Endothelial cell of umbilical vein (primary cell): ENCODE measurements around the gene ERCC6L. TPM values are rescaled to one million over a fixed set of nuclear protein-coding genes. Genes with fewer than 3 reads are reported as not detected.

Experiments used
- Bru-seq: library from RNA; stranded (reverse); fragments of 400-500 nt; gene quantifications from one replicate; lab custom pipeline; 2021; lab: Mats Ljungman, UMichigan
- BruChase-seq, 2 experiments: library from RNA; stranded (reverse); fragments of 400-500 nt; gene quantifications; one replicate each; lab custom pipeline; 2021; lab: Mats Ljungman, UMichigan
- BruUV-seq: library from RNA; stranded (reverse); fragments of 400-500 nt; replicated peaks from 2 replicates; lab custom pipeline; 2021; lab: Mats Ljungman, UMichigan
- CTCF ChIA-PET: fragments of 300-600, 350-600 bp; sonication (Branson Sonifier 250); formaldehyde crosslinking; loops from one replicate; lab custom pipeline; 2021; ENCODE audit warnings: antibody characterized with exemption, inconsistent platforms; lab: Charles Lee
- POLR2A ChIA-PET: fragments of 300-600, 350-600 bp; sonication (Branson Sonifier 250); formaldehyde crosslinking; loops from one replicate; lab custom pipeline; 2021; ENCODE audit warnings: antibody characterized with exemption, inconsistent platforms; lab: Charles Lee
- DNase-seq: peaks from one replicate; pipeline ENCODE4 v3.0.0-alpha.2; 2011; ENCODE audit warnings: low read depth, low spot score
- FAIRE-seq: peaks from 2 replicates; lab custom pipeline; 2011; peaks lifted over from hg19 to GRCh38; lab: Jason Lieb, UNC
- H2AFZ ChIP-seq: 2 replicates; pipeline ENCODE4 v1.6.0; 2012; ENCODE audit warnings: low read depth, low read length, control low read depth, inconsistent platforms
- H3K27ac ChIP-seq: 2 replicates; pipeline ENCODE4 v1.5.1; 2011; ENCODE audit warnings: low read depth, mild to moderate bottlenecking, control low read depth, low read length, moderate library complexity; ENCODE audit not compliant: insufficient read depth
- H3K27me3 ChIP-seq, 2 experiments: 2 replicates each; pipeline versions ENCODE4 v1.6.0 to v1.6.1; 2011; ENCODE audit warnings: low read length in 2 of 2, mixed read lengths in 1 of 2; ENCODE audit not compliant: control insufficient read depth in 2 of 2, insufficient read depth in 2 of 2
- H3K36me3 ChIP-seq, 2 experiments: 2 replicates in 1 of 2; 3 replicates in 1 of 2; pipeline ENCODE4 v1.5.1; 2011; ENCODE audit warnings: low read length in 2 of 2, mild to moderate bottlenecking in 1 of 2, moderate library complexity in 1 of 2; ENCODE audit not compliant: control insufficient read depth in 2 of 2, insufficient read depth in 2 of 2; ENCODE audit errors: extremely low read depth in 1 of 2
- H3K4me1 ChIP-seq: 3 replicates; pipeline ENCODE4 v1.5.1; 2011; ENCODE audit warnings: mild to moderate bottlenecking, low read length; ENCODE audit not compliant: control insufficient read depth, insufficient read depth; ENCODE audit errors: extremely low read depth
- H3K4me2 ChIP-seq: 2 replicates; pipeline ENCODE4 v1.6.1; 2011; ENCODE audit warnings: low read length, control low read depth, mixed read lengths; ENCODE audit not compliant: insufficient read depth
- H3K4me3 ChIP-seq, 3 experiments: fragments of 200-600 bp in 1 of 3; sonication (generic), shearing (Covaris generic) in 1 of 3; replicated peaks in 1 of 3; 2 replicates each; pipeline ENCODE4 v1.5.1; 2011 to 2016; ENCODE audit warnings: control low read depth in 3 of 3, low read length in 3 of 3, mild to moderate bottlenecking in 2 of 3, inconsistent platforms in 1 of 3, low read depth in 1 of 3, moderate library complexity in 1 of 3; ENCODE audit not compliant: insufficient read depth in 1 of 3
- H3K79me2 ChIP-seq: 2 replicates; pipeline ENCODE4 v1.6.0; 2012; ENCODE audit warnings: low read length, inconsistent platforms; ENCODE audit not compliant: control insufficient read depth, insufficient read depth
- H3K9ac ChIP-seq: replicated peaks from 2 replicates; pipeline ENCODE3; 2011; ENCODE audit warnings: low read length, control low read depth; ENCODE audit not compliant: insufficient read depth; ENCODE audit errors: extremely low read depth
- H3K9me1 ChIP-seq: replicated peaks from 3 replicates; pipeline ENCODE4 v1.6.0; 2011; ENCODE audit warnings: mild to moderate bottlenecking, low read length; ENCODE audit not compliant: control insufficient read depth, insufficient read depth; ENCODE audit errors: extremely low read depth
- H3K9me3 ChIP-seq: replicated peaks from 2 replicates; pipeline ENCODE4 v1.5.1; 2012; ENCODE audit warnings: low read length, inconsistent platforms; ENCODE audit not compliant: control insufficient read depth, insufficient read depth
- H4K20me1 ChIP-seq: replicated peaks from 2 replicates; pipeline ENCODE3; 2011; ENCODE audit warnings: mild to moderate bottlenecking, low read length; ENCODE audit not compliant: control insufficient read depth, insufficient read depth; ENCODE audit errors: extremely low read depth
- FOS ChIP-seq: IDR thresholded peaks from 2 replicates; pipeline ENCODE4 v1.6.1; 2011; ENCODE audit warnings: mild to moderate bottlenecking, low read length, moderate library complexity, borderline replicate concordance; ENCODE audit not compliant: insufficient read depth
- GATA2 ChIP-seq: IDR thresholded peaks from 2 replicates; pipeline ENCODE4 v1.7.0; 2011; ENCODE audit warnings: low read depth, mild to moderate bottlenecking, moderate library complexity, mixed read lengths, low read length; ENCODE audit not compliant: insufficient read length, insufficient read depth
- JUN ChIP-seq: IDR thresholded peaks from 2 replicates; pipeline ENCODE4 v1.6.1; 2011; ENCODE audit warnings: borderline replicate concordance, low read depth; ENCODE audit not compliant: insufficient read length, insufficient read depth
- POLR2A ChIP-seq: IDR thresholded peaks from 2 replicates; pipeline ENCODE4 v1.6.1; 2012; ENCODE audit warnings: low read depth, mild to moderate bottlenecking, control low read depth, low read length
- POLR2AphosphoS5 ChIP-seq: IDR thresholded peaks from 2 replicates; pipeline ENCODE4 v1.6.1; 2012; ENCODE audit warnings: low read depth, mild to moderate bottlenecking, control low read depth, low read length, moderate library complexity; ENCODE audit not compliant: insufficient read depth
- dilution Hi-C: fragments of 300-500 bp; cut with MboI; formaldehyde crosslinking; loops from one replicate; pipeline ENCODE4 v1.15.0; 2019; ENCODE audit warnings: low sequenced_read_pairs; ENCODE audit not compliant: extremely low pct_ligation_motif_present
- intact Hi-C: fragments of 100-400 bp; cut with micrococcal nuclease; formaldehyde crosslinking; loops from one replicate; pipeline ENCODE4 v1.10.0; 2022
- long read RNA-seq: library from polyadenylated mRNA; stranded (forward); transcript quantifications from one replicate; pipeline ENCODE4 v2.0.0, GENCODE V29; 2021
- polyA minus RNA-seq, 3 experiments: library from RNA; depleted of rRNA, polyadenylated mRNA; stranded (reverse); fragments of >200 nt; gene quantifications; 1 replicate in 1 of 3; 2 replicates in 2 of 3; pipeline ENCODE4 v1.2.3, GENCODE V29; 2011
- polyA plus RNA-seq, 4 experiments: library from polyadenylated mRNA; depleted of rRNA in 3 of 4; stranded (reverse) in 3 of 4; unstranded in 1 of 4; fragments of >200 nt; gene quantifications; 2 replicates each; pipeline versions ENCODE4 v1.2.1 to v1.2.3, GENCODE V29; 2011 to 2012; ENCODE audit warnings: missing spikeins in 1 of 4
- total RNA-seq: library from RNA; stranded (reverse); gene quantifications from 2 replicates; pipeline ENCODE4 v1.2.3, GENCODE V29; 2021
- TF ChIP-seq, protein P1 (sequence below): IDR thresholded peaks from 2 replicates; pipeline ENCODE4 v1.6.1; 2011; ENCODE audit not compliant: insufficient read depth, insufficient read length

ERCC6L gene, protein sequence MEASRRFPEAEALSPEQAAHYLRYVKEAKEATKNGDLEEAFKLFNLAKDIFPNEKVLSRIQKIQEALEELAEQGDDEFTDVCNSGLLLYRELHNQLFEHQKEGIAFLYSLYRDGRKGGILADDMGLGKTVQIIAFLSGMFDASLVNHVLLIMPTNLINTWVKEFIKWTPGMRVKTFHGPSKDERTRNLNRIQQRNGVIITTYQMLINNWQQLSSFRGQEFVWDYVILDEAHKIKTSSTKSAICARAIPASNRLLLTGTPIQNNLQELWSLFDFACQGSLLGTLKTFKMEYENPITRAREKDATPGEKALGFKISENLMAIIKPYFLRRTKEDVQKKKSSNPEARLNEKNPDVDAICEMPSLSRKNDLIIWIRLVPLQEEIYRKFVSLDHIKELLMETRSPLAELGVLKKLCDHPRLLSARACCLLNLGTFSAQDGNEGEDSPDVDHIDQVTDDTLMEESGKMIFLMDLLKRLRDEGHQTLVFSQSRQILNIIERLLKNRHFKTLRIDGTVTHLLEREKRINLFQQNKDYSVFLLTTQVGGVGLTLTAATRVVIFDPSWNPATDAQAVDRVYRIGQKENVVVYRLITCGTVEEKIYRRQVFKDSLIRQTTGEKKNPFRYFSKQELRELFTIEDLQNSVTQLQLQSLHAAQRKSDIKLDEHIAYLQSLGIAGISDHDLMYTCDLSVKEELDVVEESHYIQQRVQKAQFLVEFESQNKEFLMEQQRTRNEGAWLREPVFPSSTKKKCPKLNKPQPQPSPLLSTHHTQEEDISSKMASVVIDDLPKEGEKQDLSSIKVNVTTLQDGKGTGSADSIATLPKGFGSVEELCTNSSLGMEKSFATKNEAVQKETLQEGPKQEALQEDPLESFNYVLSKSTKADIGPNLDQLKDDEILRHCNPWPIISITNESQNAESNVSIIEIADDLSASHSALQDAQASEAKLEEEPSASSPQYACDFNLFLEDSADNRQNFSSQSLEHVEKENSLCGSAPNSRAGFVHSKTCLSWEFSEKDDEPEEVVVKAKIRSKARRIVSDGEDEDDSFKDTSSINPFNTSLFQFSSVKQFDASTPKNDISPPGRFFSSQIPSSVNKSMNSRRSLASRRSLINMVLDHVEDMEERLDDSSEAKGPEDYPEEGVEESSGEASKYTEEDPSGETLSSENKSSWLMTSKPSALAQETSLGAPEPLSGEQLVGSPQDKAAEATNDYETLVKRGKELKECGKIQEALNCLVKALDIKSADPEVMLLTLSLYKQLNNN
- 6.7 and 7.5 TPM in 2 replicates for total RNA-seq
- 0.62 and 0.92 TPM in 2 replicates for polyA plus RNA-seq
- polyA plus RNA-seq (2011; cell fraction: cytosol; rRNA removed), result 1.7 and 2.1 TPM in 2 replicates
- 1.4 and 2.3 TPM in 2 replicates for polyA plus RNA-seq (2011; cell fraction: nucleus; rRNA removed)
- polyA plus RNA-seq (2012), result 2.2 and 6.6 TPM in 2 replicates
- 1.7 and 2.2 TPM in 2 replicates for polyA minus RNA-seq
- polyA minus RNA-seq (2011; cell fraction: cytosol; rRNA and poly(A)+ RNA removed), result 3.4 TPM
- polyA minus RNA-seq (2011; cell fraction: nucleus; rRNA and poly(A)+ RNA removed), result 1.8 and 1.9 TPM in 2 replicates
- percentile 49 among the genes with signal in this experiment for Bru-seq, nascent RNA
- percentile 57 among the genes with signal in this experiment for BruChase-seq, experiment 1, labeled RNA remaining after a 6-hour chase
- BruChase-seq, experiment 2, labeled RNA remaining after a 2-hour chase, result percentile 58 among the genes with signal in this experiment
- long read RNA-seq, full-length matches to known transcripts, result 11 of 12 reads
- long read RNA-seq, partial matches to known transcripts, result 0 of 12 reads
- long read RNA-seq, other reads (novel, unspliced or antisense), result 1 of 12 reads

DNA sequence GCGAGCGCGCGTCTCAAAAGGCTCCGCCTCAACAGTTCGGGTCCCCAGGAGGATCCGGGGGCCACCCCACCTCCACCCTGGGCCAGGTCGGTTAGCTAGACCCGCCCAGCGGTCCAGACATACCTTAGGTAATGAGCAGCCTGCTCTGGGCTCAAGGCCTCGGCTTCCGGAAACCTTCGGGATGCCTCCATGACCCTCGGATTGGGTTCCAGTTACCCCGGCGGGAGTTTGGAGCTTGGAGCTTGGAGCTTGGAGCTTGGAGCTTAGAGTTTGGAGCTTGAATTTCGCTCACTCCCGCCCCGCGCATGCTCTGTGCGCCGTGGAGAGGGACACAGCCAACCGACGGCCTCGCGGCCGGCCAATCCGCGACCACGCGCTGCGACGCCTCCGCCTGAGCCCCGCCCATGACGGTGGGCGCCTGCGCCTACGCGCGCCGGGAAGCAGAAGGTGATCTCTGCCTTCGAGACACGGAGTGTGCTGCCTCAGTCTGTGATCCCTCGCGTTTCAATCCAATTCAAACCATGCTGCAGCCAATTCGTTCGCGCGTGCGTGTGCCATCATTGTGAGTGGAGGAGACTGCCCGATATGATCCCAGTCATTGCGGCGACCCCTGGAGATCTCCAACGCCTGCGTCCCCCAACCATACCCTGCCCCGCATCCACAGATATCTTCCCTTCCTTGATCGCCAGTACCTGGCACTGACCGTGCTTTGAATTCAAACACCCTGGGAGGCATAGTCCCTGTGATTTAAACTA, at the start of gene ERCC6L:
Gene ERCC6L (minus strand): TSS at position 307 of the 755 bp plus-strand sequence. CDS start 116 bp downstream, at position 191.
- Histone ChIP-seq H3K4me1 (peaks cover 9% of the 10 kb centered on the region), H3K79me2 (peaks cover 21% of the 10 kb centered on the region), H3K27me3 (no peaks in the 10 kb centered on the region), H4K20me1 (no peaks in the 10 kb centered on the region), H3K9ac (peak within 1 kb of the TSS; percentile 71), H3K9me3 (no peaks in the 10 kb centered on the region), H3K4me3 (peak within 1 kb of the TSS; percentile 35 to 82 (median 63)), H3K9me1 (no peaks in the 10 kb centered on the region), H3K36me3 (no peaks in the 10 kb centered on the region), H3K27ac (peak within 1 kb of the TSS; percentile 55), H2AFZ (peak within 1 kb of the TSS; percentile 98), H3K4me2 (peak within 1 kb of the TSS; percentile 80)
- ChIA-PET POLR2A (interaction anchor here (1.0 to 1.4 kb wide), 2 partner anchors 38 to 58 kb away, joined by 3 read pairs; partner anchors contain the start of genes PIN4 and RPS4X), CTCF (no interaction called here)
- intact Hi-C loops (loop anchor here (1.0 to 5.0 kb wide), 3 partner anchors 38 to 187 kb away; partner anchors contain the start of genes PIN4 and RPS4X), dilution Hi-C loops (no loop called here)
- peak; percentile 99 for FAIRE-seq
- no peak for TF ChIP-seq JUN
- TF ChIP-seq POLR2AphosphoS5, result peak; percentile 45
- TF ChIP-seq FOS, result no peak
- TF ChIP-seq, protein P1, sequence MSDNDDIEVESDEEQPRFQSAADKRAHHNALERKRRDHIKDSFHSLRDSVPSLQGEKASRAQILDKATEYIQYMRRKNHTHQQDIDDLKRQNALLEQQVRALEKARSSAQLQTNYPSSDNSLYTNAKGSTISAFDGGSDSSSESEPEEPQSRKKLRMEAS, result peak; percentile 39
- TF ChIP-seq GATA2, result no peak
- TF ChIP-seq POLR2A, result peak; percentile 80
- DNase-seq, result peak; percentile 89
- BruUV-seq, result no TSS peak
